ENCODE measurements around the gene PFKL.

PFKL gene

GRCh38 chr21:44332383-44332782, 32.5 kb downstream of the PFKL start:
- Histone ChIP-seq H4K20me1 (ENCODE audit: insufficient read depth, low read length) (0 out of 2 replicates have a peak, but pooled peaks cover 7% of the 10 kb centered on the region), H3K27me3 (replicated peaks; ENCODE audit: insufficient read depth, low read length) (no peaks in the 10 kb centered on the region), H3K9me2 (replicated peaks; ENCODE audit: insufficient read depth, low read length) (no peaks in the 10 kb centered on the region), H3K9ac (ENCODE audit: low read length) (no peak overlapping the region), H3K9me3 (replicated peaks; ENCODE audit: insufficient read depth, low read length) (no peaks in the 10 kb centered on the region), H3F3A (ENCODE audit: insufficient read depth, low read length) (0 out of 2 replicates have a peak, but pooled peaks cover 1% of the 10 kb centered on the region), H3K79me2 (ENCODE audit: low read length) (no peaks in the 10 kb centered on the region), H3K4me2 (ENCODE audit: low read depth, low read length) (no peak overlapping the region), H3K4me3 (ENCODE audit: low read length) (no peak overlapping the region), H2AFZ (ENCODE audit: low read length) (no peak overlapping the region), H3K36me3 (replicated peaks; ENCODE audit: insufficient read depth, low read length) (no peaks in the 10 kb centered on the region), H3K27ac (ENCODE audit: low read length) (no peak overlapping the region), H3K4me1 (ENCODE audit: low read length) (no peaks in the 10 kb centered on the region)
- TF ChIP-seq EZH2phosphoT487 (IDR thresholded peaks at IDR 0.05; ENCODE audit: low read length), result no peak
- TF ChIP-seq CTCF (IDR thresholded peaks at IDR 0.05; ENCODE audit: low read length), result no peak
- no peak for TF ChIP-seq EZH2 (optimal IDR thresholded peaks at IDR 0.05; ENCODE audit: low read depth, low read length)
- DNase-seq, result no peak

- H3K79me2 ChIP-seq (ENCODE audit: low read length), result no peaks in the 10 kb centered on the region
- no peak overlapping the region for H3K9ac ChIP-seq (ENCODE audit: low read length)
- H3K27me3 ChIP-seq (replicated peaks; ENCODE audit: insufficient read depth, low read length), result no peaks in the 10 kb centered on the region
- H2AFZ ChIP-seq (ENCODE audit: low read length), result no peak overlapping the region
- H3K9me2 ChIP-seq (replicated peaks; ENCODE audit: insufficient read depth, low read length), result no peaks in the 10 kb centered on the region
- no peak for DNase-seq
- TF ChIP-seq EZH2phosphoT487 (IDR thresholded peaks at IDR 0.05; ENCODE audit: low read length) (no peak), EZH2 (optimal IDR thresholded peaks at IDR 0.05; ENCODE audit: low read depth, low read length) (no peak), CTCF (IDR thresholded peaks at IDR 0.05; ENCODE audit: low read length) (no peak)
- no peak overlapping the region for H3K4me3 ChIP-seq (ENCODE audit: low read length)
- no peak overlapping the region for H3K27ac ChIP-seq (ENCODE audit: low read length)
- no peaks in the 10 kb centered on the region for H3K36me3 ChIP-seq (replicated peaks; ENCODE audit: insufficient read depth, low read length)
- H3K4me2 ChIP-seq (ENCODE audit: low read depth, low read length), result no peak overlapping the region
- H3F3A ChIP-seq (ENCODE audit: insufficient read depth, low read length), result peaks cover 7% of the 10 kb centered on the region
- peaks cover under 1% of the 10 kb centered on the region; the same call in 1 of the 2 replicates for H3K4me1 ChIP-seq (ENCODE audit: low read length)
- no peaks in the 10 kb centered on the region for H3K9me3 ChIP-seq (replicated peaks; ENCODE audit: insufficient read depth, low read length)
- H4K20me1 ChIP-seq (ENCODE audit: insufficient read depth, low read length), result 0 out of 2 replicates have a peak, but pooled peaks cover 7% of the 10 kb centered on the region
These were observed 33.1 kb downstream of the PFKL start for GRCh38 chr21:44332965-44333364.

- no peak for DNase-seq
- Histone ChIP-seq H3K4me3 (ENCODE audit: low read length) (no peak overlapping the region), H3K9ac (ENCODE audit: low read length) (no peak overlapping the region), H3K9me3 (replicated peaks; ENCODE audit: insufficient read depth, low read length) (no peaks in the 10 kb centered on the region), H4K20me1 (ENCODE audit: insufficient read depth, low read length) (0 out of 2 replicates have a peak, but pooled peaks cover 7% of the 10 kb centered on the region), H3F3A (ENCODE audit: insufficient read depth, low read length) (peaks cover 12% of the 10 kb centered on the region), H3K4me1 (ENCODE audit: low read length) (peaks cover 5% of the 10 kb centered on the region; the same call in 1 of the 2 replicates), H3K27ac (ENCODE audit: low read length) (no peak overlapping the region), H3K4me2 (ENCODE audit: low read depth, low read length) (no peak overlapping the region), H3K9me2 (replicated peaks; ENCODE audit: insufficient read depth, low read length) (no peaks in the 10 kb centered on the region), H3K79me2 (ENCODE audit: low read length) (no peaks in the 10 kb centered on the region), H3K36me3 (replicated peaks; ENCODE audit: insufficient read depth, low read length) (no peaks in the 10 kb centered on the region), H3K27me3 (replicated peaks; ENCODE audit: insufficient read depth, low read length) (no peaks in the 10 kb centered on the region), H2AFZ (ENCODE audit: low read length) (no peak overlapping the region)
- no peak for TF ChIP-seq EZH2phosphoT487 (IDR thresholded peaks at IDR 0.05; ENCODE audit: low read length)
- no peak for TF ChIP-seq CTCF (IDR thresholded peaks at IDR 0.05; ENCODE audit: low read length)
- no peak for TF ChIP-seq EZH2 (optimal IDR thresholded peaks at IDR 0.05; ENCODE audit: low read depth, low read length)
These were observed 33.9 kb downstream of the PFKL start for GRCh38 chr21:44333509-44334328.

Data from MM.1S (cell line).